Measurements from ENCODE around the gene HSD3B7.

- TF ChIP-seq RAD21 (IDR thresholded peaks at IDR 0.05; ENCODE audit: low read depth) (no peak), CREB1 (IDR thresholded peaks at IDR 0.05; ENCODE audit: low read depth) (no peak; the same call in 1 of the 2 replicates), YY1 (IDR thresholded peaks at IDR 0.05; ENCODE audit: low read depth) (no peak), EGR1 (IDR thresholded peaks at IDR 0.05) (no peak), MAX (IDR thresholded peaks at IDR 0.05) (peak; percentile 69), TEAD4 (IDR thresholded peaks at IDR 0.05) (no peak; the same call in 1 of the 2 replicates), TAF1 (IDR thresholded peaks at IDR 0.05; ENCODE audit: low read depth) (0 out of 2 replicates have a peak, but pooled peaks have one; percentile 14), TCF12 (IDR thresholded peaks at IDR 0.05; ENCODE audit: low read depth) (no peak), ZBTB7A (IDR thresholded peaks at IDR 0.05; ENCODE audit: low read depth) (no peak), EP300 (IDR thresholded peaks at IDR 0.05; ENCODE audit: borderline replicate concordance) (peak; percentile 66)
- TF ChIP-seq, protein P1, sequence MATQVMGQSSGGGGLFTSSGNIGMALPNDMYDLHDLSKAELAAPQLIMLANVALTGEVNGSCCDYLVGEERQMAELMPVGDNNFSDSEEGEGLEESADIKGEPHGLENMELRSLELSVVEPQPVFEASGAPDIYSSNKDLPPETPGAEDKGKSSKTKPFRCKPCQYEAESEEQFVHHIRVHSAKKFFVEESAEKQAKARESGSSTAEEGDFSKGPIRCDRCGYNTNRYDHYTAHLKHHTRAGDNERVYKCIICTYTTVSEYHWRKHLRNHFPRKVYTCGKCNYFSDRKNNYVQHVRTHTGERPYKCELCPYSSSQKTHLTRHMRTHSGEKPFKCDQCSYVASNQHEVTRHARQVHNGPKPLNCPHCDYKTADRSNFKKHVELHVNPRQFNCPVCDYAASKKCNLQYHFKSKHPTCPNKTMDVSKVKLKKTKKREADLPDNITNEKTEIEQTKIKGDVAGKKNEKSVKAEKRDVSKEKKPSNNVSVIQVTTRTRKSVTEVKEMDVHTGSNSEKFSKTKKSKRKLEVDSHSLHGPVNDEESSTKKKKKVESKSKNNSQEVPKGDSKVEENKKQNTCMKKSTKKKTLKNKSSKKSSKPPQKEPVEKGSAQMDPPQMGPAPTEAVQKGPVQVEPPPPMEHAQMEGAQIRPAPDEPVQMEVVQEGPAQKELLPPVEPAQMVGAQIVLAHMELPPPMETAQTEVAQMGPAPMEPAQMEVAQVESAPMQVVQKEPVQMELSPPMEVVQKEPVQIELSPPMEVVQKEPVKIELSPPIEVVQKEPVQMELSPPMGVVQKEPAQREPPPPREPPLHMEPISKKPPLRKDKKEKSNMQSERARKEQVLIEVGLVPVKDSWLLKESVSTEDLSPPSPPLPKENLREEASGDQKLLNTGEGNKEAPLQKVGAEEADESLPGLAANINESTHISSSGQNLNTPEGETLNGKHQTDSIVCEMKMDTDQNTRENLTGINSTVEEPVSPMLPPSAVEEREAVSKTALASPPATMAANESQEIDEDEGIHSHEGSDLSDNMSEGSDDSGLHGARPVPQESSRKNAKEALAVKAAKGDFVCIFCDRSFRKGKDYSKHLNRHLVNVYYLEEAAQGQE (IDR thresholded peaks at IDR 0.05; ENCODE audit: low read depth) = no peak
- TF ChIP-seq, protein P2, sequence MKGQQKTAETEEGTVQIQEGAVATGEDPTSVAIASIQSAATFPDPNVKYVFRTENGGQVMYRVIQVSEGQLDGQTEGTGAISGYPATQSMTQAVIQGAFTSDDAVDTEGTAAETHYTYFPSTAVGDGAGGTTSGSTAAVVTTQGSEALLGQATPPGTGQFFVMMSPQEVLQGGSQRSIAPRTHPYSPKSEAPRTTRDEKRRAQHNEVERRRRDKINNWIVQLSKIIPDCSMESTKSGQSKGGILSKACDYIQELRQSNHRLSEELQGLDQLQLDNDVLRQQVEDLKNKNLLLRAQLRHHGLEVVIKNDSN (IDR thresholded peaks at IDR 0.05) = no peak
Measured at GRCh38 chr16:30957456-30958174, 27.4 kb upstream of the HSD3B7 start, which contains the start of gene SETD1A.

Measured in Ishikawa (cell line).